ENCODE measurements around the gene FAM32A. TPM values are rescaled to one million over a fixed set of nuclear protein-coding genes. Genes with fewer than 3 reads are reported as not detected.

FAM32A gene
- total RNA-seq, 4 donors from 2014 or later = 55.3 to 82.6 (median 73.0) TPM

DNA sequence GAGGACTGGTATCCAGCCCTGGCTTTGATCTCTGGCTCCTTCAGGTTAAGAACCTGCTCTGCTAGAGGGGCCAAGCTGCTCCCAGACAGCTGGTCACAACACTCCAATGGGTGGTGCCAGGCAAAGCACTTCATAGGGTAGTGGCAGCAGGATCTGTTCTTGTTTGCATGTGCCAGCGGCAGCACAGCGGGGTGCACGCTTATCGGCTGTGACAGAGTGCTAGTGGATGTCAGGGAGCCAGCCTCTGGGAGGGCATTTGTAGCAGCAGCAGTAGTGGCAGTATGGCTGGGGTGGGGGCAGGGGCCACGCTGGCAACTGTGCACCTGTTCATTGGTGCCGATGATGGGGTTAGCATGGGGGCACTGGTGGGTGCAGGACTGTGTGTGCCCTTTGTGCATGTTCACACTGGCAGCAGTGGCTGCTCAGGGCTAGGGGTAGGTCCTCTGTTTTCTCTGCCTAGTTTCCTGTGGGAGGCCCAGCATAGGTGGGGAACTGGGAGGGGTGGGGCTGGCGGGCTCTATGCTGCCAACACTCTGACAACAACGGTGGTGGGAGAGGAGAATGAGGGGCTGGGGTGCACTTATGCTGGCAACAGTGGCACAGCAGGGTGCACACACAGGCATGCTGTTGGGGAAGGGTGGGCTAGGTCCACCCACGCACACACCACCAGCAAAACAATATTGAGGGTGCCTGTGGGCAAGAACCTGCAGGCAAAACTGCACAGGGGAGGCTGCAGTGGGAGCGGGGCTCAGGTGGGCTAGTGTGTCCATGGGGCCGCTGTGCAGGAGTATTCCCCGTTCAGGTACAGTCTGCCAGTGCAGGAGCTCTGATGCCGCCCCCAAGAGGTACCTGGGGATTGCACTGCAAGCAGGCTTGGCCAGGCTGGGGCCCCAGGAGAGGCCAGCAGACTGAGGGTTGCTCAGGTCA is 31.8 kb downstream of the FAM32A start:
- Histone ChIP-seq H3K4me1 (peaks cover 0 to 16% (median 0%) of the 10 kb centered on the region in 4 donors), H3K36me3 (peaks cover 0 to 89% (median 4%) of the 10 kb centered on the region in 3 donors), H3K27me3 (no peaks in the 10 kb centered on the region), H3K27ac (no peak overlapping the region), H3K9me3 (peaks cover 0 to 27% (median 11%) of the 10 kb centered on the region in 4 donors), H3K4me3 (no peak overlapping the region)
- DNase-seq (ENCODE audit: low spot score in 2 of 2) = no peak
- WGBS, 2 donors = 83 to 87% methylated on average over 7 to 12 of the region's 13 CpGs
- TF ChIP-seq POLR2A (IDR thresholded peaks at IDR 0.05) = no peak
- TF ChIP-seq EP300 (IDR thresholded peaks at IDR 0.05) = no peak
- TF ChIP-seq, protein P1, sequence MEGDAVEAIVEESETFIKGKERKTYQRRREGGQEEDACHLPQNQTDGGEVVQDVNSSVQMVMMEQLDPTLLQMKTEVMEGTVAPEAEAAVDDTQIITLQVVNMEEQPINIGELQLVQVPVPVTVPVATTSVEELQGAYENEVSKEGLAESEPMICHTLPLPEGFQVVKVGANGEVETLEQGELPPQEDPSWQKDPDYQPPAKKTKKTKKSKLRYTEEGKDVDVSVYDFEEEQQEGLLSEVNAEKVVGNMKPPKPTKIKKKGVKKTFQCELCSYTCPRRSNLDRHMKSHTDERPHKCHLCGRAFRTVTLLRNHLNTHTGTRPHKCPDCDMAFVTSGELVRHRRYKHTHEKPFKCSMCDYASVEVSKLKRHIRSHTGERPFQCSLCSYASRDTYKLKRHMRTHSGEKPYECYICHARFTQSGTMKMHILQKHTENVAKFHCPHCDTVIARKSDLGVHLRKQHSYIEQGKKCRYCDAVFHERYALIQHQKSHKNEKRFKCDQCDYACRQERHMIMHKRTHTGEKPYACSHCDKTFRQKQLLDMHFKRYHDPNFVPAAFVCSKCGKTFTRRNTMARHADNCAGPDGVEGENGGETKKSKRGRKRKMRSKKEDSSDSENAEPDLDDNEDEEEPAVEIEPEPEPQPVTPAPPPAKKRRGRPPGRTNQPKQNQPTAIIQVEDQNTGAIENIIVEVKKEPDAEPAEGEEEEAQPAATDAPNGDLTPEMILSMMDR (IDR thresholded peaks at IDR 0.05) = no peak

DNA sequence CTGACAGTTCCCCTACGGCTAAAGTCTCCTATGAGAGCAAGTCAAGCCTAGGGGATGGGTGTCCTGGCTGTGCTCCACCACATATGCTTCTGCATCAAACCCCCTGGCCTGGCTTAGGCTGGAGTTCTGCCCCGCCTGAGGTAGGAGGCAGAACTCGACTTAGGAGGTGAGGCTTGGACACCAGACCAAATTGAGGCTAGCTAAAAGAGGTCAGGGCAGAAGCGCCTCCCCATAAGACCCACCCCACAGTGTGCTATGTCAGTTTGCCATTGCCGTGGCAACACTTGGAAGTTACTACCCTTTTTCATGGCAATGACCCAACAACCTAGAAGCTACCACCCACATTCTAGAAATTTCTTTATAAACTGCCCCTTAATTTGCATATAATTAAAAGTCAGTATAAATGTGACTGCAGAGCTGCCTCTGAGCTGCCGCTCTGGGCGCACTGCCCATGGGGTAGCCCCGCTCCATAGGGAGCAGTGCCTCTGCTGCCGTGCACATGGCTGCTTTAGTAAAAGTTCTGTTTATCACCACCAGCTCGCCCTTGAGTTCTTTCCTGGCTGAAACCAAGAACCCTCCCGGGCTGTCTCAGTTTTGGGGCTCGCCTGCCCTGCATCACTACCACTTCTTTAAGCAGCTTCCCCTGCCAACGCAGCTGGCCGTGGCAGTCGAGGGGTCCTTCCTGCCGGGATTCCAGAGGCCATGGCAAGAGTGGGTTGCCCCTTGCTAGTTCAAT is 32.7 kb downstream of the FAM32A start:
- no peak for DNase-seq (ENCODE audit: low spot score in 2 of 2)
- Histone ChIP-seq H3K27me3 (no peaks in the 10 kb centered on the region), H3K9me3 (peaks cover 0 to 31% (median 11%) of the 10 kb centered on the region in 4 donors), H3K36me3 (peaks cover 0 to 92% (median 4%) of the 10 kb centered on the region in 3 donors), H3K27ac (no peak overlapping the region), H3K4me3 (no peak overlapping the region), H3K4me1 (peaks cover 0 to 16% (median 0%) of the 10 kb centered on the region in 4 donors)
- 82 to 86% methylated on average over 16 of the region's 16 CpGs for WGBS, 2 donors
- TF ChIP-seq EP300 (IDR thresholded peaks at IDR 0.05) = no peak
- no peak for TF ChIP-seq POLR2A (IDR thresholded peaks at IDR 0.05)
- TF ChIP-seq, protein P1 (IDR thresholded peaks at IDR 0.05) = no peak

DNA sequence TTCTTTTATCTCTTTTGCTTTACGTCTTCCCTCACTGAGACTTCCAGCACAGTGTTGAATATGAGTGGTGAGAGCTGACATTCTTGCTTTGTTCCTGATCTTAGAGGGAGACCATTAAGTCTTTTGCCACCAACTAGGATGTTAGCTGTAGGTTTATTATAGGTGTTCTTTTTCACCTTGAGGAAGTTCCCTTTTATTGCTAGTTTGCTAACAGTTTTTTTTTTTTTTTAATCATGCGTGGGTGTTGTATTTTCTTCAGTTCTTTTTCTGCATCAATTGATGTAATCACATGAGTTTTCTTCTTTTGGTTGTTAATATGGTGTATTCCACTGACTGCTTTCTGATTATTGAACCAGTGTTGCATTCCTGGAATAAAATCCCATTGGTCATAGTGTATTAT is 33.6 kb downstream of the FAM32A start:
- H3K4me1 ChIP-seq = peaks cover 0 to 16% (median 0%) of the 10 kb centered on the region in 4 donors
- H3K27ac ChIP-seq = no peak overlapping the region
- TF ChIP-seq EP300 (IDR thresholded peaks at IDR 0.05) = no peak
- TF ChIP-seq POLR2A (IDR thresholded peaks at IDR 0.05) = no peak
- TF ChIP-seq, protein P1 (IDR thresholded peaks at IDR 0.05) = no peak
- DNase-seq (ENCODE audit: low spot score in 2 of 2) = no peak
- no peaks in the 10 kb centered on the region for H3K27me3 ChIP-seq
- peaks cover 0 to 31% (median 11%) of the 10 kb centered on the region in 4 donors for H3K9me3 ChIP-seq
- no peak overlapping the region for H3K4me3 ChIP-seq
- 94 to 96% methylated on average over 2 of the region's 2 CpGs for WGBS, 2 donors
- peaks cover 4 to 95% (median 7%) of the 10 kb centered on the region in 3 donors for H3K36me3 ChIP-seq

DNA sequence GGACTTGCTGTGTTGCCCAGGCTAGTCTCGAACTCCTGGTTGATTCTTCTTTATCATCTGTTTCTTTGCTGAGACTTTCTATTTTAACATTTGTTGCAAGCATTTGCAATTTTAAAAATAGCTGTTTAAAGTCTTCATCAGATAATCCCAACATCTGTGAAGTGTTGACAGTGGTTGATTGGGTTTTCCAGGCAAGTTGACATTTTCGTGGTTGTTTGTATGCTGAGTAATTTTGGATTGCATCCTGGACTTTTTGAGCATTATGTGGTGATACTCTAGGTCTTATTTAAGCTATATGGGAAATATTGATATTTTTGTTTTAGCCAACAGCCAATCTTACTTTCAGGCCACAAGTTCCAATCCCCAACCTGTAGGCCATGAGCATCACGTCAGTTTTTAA is 37.6 kb downstream of the FAM32A start:
- 91 to 95% methylated on average over 3 of the region's 3 CpGs for WGBS, 2 donors
- Histone ChIP-seq H3K27ac (no peak overlapping the region), H3K4me3 (no peak overlapping the region), H3K27me3 (no peaks in the 10 kb centered on the region), H3K4me1 (peaks cover 0 to 1% (median 0%) of the 10 kb centered on the region in 4 donors), H3K36me3 (peaks cover 5 to 100% (median 27%) of the 10 kb centered on the region in 3 donors), H3K9me3 (peaks cover 0 to 31% (median 11%) of the 10 kb centered on the region in 4 donors)
- no peak for DNase-seq (ENCODE audit: low spot score in 2 of 2)
- TF ChIP-seq EP300 (IDR thresholded peaks at IDR 0.05) (no peak), POLR2A (IDR thresholded peaks at IDR 0.05) (no peak)
- TF ChIP-seq, protein P1 (IDR thresholded peaks at IDR 0.05) = no peak

Data from tibial nerve (tissue), 4 donors.